ENCODE data around the gene KCNMA1. TPM values are rescaled to one million over a fixed set of nuclear protein-coding genes. Genes with fewer than 3 reads are reported as not detected.
A peak's percentile ranks its signal among the peaks of the same experiment; 100 is the strongest.

KCNMA1 gene
- total and polyA plus RNA-seq, 9 of the 15 experiments (the other 6 are each of a cell fraction or from before 2014, with no cell fraction given) = 0.01 to 0.95 (median 0.15) TPM; not detected in 4

DNA sequence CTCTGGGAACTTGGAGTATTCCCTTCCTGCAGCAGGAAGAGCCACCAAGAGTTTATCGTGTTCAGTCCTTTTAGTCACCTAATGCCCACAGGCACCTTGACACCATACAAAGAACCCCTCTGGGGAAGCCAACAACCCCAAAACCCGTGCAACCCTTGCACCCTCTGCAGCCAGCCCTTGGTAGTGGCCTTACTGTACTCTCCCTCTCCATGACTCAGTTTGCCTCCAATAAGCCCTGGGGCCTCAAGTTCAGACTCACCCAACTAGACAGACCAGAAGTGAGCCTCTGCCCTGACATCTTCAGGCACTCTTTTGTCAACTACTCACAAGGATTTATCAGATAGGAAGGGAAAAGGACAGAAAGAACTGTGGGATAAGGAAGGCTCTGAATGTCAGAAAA is 30.9 kb downstream of the KCNMA1 start:
- intact Hi-C loops (cut with micrococcal nuclease) (no loop called here), in situ Hi-C loops (cut with MboI) (no loop called here)
- Histone ChIP-seq H3K4me1 (replicated peaks in 1 of 2; ENCODE audit: control insufficient read depth in 2 of 2, insufficient read depth in 2 of 2, low read length in 2 of 2) (no peaks in the 10 kb centered on the region), H3K9ac (ENCODE audit: insufficient read depth in 1 of 2, low read depth in 2 of 2, low read length in 2 of 2) (no peak overlapping the region), H3K36me3 (ENCODE audit: control insufficient read depth, insufficient read depth, low read length) (no peaks in the 10 kb centered on the region), H3K9me3 (replicated peaks; ENCODE audit: control insufficient read depth, insufficient read depth, low read depth, low read length) (no peaks in the 10 kb centered on the region), H4K20me1 (replicated peaks; ENCODE audit: control insufficient read depth, insufficient read depth, low read length) (peaks cover 3% of the 10 kb centered on the region; the same call in 1 of the 2 replicates), H2AFZ (ENCODE audit: low read depth, low read length) (no peak overlapping the region), H3K79me2 (ENCODE audit: control insufficient read depth, insufficient read depth, low read length) (no peaks in the 10 kb centered on the region), H3K9me1 (ENCODE audit: control insufficient read depth, insufficient read depth, low read length) (no peaks in the 10 kb centered on the region), H3K4me2 (ENCODE audit: insufficient read depth, low read length) (no peak overlapping the region), H3K4me3 (no peak overlapping the region), H3K27ac (ENCODE audit: extremely low read depth, low read depth, low read length) (no peak overlapping the region), H3K27me3 (ENCODE audit: control insufficient read depth in 2 of 2, insufficient read depth in 2 of 2, low read length in 2 of 2) (peaks cover 11 to 40% of the 10 kb centered on the region in 2 experiments; a peak in 4 of 5 replicates)
- POLR2A ChIA-PET = interaction anchor here (0.6 to 0.7 kb wide), 2 partner anchors 27 to 281 kb away, joined by 3 to 5 read pairs; no protein-coding TSS in a partner anchor
- no TSS peak for BruUV-seq (replicated peaks)
- TF ChIP-seq EHMT2 (IDR thresholded peaks at IDR 0.05) (no peak), RFX5 (IDR thresholded peaks at IDR 0.05; ENCODE audit: low read depth, low read length) (no peak), GMEB1 (CRISPR knock-in tag; IDR thresholded peaks at IDR 0.05) (no peak)
- TF ChIP-seq, protein P1, sequence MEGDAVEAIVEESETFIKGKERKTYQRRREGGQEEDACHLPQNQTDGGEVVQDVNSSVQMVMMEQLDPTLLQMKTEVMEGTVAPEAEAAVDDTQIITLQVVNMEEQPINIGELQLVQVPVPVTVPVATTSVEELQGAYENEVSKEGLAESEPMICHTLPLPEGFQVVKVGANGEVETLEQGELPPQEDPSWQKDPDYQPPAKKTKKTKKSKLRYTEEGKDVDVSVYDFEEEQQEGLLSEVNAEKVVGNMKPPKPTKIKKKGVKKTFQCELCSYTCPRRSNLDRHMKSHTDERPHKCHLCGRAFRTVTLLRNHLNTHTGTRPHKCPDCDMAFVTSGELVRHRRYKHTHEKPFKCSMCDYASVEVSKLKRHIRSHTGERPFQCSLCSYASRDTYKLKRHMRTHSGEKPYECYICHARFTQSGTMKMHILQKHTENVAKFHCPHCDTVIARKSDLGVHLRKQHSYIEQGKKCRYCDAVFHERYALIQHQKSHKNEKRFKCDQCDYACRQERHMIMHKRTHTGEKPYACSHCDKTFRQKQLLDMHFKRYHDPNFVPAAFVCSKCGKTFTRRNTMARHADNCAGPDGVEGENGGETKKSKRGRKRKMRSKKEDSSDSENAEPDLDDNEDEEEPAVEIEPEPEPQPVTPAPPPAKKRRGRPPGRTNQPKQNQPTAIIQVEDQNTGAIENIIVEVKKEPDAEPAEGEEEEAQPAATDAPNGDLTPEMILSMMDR (IDR thresholded peaks at IDR 0.05 in 2 of 3, conservative IDR thresholded peaks at IDR 0.05 in 1 of 3; ENCODE audit: insufficient read depth in 2 of 3, low read depth in 1 of 3, low read length in 3 of 3) = peak; percentile 6 to 23 (median 12); a peak in 2 of 6 replicates
- CTCF ChIA-PET (ENCODE audit: low intra/inter-chr PET ratio) = no interaction called here
- DNase-seq (ENCODE audit: extremely low read depth in 1 of 4, low spot score in 3 of 4) = no peak
- peak; percentile 42; the same call in 2 of the 3 replicates for ATAC-seq
- FAIRE-seq = no peak
- WGBS (ENCODE audit: insufficient coverage, low coverage, missing lambda C conversion rate) = 0% methylated on average over 2 of the region's 2 CpGs
